ENCODE results near the gene ATP13A4.

Gene ATP13A4

DNA sequence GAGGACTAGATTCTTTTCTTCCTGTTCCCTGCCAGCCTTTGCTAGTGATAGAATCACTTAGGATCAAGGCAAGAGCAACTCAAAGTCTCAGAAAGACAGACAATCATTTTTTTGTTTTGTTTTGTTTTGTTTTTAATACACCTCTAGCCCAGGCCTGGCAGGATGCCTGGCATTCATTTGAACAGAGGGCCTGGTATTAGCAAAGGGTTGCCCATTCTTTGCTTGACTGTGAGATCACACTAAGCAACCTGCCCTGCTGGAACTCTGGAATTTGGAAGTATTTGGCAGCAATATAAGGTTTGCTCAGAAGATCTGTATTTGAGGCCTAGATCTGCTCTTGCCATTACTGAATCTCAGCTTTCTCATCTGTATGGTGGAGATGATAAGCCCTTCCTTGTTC lies 154.4 kb downstream of the ATP13A4 start:
- no peak for DNase-seq (ENCODE audit: low spot score)

DNA sequence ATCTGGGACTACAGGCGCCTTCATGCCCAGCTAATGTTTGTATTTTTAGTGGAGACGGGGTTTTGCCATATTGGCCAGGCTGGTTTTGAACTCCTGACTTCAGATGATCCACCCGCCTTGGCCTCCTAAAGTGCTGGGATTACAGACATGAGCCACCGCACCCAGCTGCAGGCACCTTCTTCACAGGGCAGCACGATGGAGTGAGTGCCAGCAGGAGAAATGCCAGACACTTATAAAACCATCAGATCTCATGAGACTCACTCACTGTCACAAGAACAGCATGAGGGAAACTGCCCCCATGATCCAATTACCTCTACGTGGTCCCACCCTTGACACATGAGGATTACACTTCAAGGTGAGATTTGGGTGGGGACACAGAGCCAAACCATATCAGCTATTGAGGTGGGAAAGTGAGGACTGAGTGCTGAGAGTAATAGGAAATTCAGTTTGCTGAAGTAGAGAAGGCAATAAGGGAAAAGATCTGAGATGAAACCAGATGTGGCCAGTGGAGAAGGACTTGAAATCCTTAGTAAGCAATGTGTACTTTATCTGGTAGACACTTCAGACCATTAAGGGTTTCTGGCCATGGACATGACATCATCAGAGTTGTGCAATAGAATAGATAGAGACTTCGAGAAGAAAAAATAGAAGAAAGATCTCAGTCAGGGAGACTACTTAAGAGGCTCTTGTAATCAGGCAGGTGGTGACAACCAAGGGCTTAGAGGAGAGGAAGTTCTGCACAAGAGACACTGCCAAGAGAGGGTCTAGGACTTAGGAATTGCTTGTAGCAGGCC lies 158.0 kb downstream of the ATP13A4 start:
- DNase-seq (ENCODE audit: low spot score) = no peak

DNA sequence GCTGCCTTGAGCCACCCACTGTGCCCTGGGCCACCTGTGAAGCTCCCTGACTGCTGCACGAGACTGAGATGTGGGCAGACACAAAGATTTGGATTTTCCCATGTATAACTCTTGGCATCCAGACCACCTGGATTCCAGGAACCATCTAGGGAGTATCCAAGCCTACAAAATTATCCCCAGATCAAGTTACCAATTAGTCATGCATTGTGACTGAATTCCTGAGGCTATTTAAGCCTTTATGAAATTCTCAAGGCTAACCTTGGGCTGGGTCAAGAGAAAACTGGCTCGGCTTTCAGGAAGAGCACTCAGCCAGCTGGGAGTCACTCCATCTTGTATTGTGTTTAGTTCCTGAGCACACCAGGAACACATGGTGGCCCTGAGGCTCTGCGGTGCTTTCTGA lies 162.8 kb downstream of the ATP13A4 start:
- no peak for DNase-seq (ENCODE audit: low spot score)

DNA sequence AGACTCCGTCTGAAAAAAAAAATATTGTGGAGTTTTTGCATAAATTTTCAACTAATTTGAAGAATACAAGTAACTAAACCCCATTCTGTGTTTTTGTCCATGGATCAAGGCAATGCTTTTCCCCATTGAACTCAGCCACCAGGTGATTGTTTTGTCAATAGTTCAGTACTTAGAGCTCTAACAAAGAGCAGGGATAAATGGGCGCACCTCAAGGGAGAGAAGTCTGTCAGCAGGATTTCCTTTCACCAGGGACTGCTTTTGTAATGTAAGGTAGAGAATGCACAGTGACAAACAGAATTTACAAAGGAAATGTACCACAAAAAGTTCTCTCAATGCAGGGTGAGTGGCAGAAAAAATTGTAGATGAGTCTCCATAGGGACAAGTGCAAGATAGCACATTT lies 165.4 kb downstream of the ATP13A4 start:
- DNase-seq (ENCODE audit: low spot score) = no peak

DNA sequence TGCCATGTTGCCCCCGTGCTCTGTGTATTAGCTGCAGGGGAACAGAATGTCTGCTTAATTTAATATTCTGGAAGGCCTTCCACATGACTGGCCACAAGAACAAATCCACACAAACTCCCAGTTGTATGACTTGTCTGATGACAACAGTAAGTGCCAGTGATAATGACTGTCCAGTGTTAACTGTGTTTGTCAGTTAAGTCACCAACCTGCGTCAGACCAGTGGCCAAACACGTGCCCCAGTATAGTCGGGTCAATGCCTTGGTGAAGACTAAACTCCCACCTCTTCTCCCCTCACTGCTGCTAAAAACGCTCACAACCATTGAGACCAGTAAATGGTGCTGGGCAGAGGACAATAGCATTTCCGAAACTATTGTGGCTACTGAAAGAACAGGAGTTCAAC lies 166.3 kb downstream of the ATP13A4 start:
- DNase-seq (ENCODE audit: low spot score) = no peak

DNA sequence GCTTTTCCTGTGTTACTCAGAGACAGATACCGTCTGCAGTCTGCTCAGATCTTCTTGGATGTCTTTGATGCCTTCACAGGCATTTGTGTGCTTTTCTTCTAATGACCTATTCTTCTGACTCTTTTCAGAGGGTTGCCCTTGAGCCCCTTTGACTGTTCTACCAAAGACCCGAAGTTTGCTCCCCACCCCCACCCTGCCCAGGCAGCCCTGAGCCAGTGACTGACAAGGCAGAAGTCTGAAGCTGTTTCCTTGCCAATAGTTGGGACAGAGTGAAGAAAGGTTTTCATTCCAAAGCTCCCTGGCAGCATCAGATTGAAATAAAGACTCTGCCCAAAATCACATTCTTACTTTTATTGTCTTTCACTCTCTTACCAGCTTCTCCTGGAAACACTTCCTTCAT lies 167.1 kb downstream of the ATP13A4 start:
- no peak for DNase-seq (ENCODE audit: low spot score)

DNA sequence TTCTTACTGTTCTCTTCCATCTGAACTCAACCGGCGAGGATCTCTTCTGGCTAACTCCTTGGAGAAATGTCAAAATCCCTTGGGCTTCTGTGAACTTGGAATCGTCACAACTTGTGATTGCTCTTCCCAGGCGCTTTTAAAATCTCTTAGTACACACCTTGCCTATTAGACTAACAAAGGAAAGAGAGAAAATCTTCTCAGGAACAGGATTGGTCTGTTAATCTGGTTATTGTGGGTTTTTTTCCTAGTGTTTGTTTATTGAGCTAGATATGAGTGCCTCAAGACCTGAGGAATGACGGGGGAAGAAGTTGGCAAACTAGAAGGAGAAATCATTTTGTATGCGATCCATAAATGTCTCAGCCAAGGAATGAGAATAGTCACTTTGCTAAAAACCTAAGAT lies 176.0 kb downstream of the ATP13A4 start, which contains the start of gene ATP13A5:
TSS of gene ATP13A5 (minus strand) at position 48 of the 400 bp plus-strand sequence. CDS start at position 20, 28 bp downstream.
- DNase-seq (ENCODE audit: low spot score) = no peak

DNA sequence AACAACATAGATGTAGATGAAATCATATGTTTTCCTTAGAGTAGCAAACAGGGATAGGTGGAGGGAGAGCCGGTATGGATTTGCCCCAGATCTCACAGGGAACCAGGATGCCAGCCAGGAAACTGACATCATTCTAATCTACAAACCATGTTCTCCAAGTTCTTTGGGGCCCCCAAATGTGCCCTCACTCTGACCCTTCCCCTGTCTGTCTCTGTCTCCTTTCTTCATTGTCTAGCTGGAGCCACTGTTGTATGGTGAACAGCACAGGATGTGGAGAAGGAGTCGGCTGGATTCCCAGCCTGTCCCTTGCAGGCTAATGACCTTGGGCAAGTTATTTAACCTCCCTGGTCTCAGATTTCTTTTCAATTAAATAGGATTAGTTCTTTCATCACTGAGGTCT lies 177.1 kb downstream of the ATP13A4 start:
- no peak for DNase-seq (ENCODE audit: low spot score)

DNA sequence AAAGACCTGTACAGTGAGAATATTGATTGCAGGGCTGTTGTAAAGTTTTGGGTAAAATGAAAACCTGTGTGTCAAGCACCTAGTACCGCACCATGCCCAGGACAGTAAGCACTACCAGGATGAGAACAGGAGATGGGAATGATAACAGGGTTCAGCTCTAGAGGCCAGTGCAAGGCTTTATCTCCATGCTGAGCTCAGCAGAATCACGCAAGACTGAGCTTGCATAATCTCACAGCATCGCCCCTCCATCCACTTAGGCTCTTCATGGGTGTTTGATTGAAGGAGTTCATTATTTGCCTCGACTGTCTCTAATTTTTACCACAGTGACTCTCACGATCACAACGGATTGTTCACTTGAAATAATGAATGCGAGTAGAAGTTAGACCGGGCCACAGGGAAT lies 179.1 kb downstream of the ATP13A4 start:
- DNase-seq (ENCODE audit: low spot score) = no peak

DNA sequence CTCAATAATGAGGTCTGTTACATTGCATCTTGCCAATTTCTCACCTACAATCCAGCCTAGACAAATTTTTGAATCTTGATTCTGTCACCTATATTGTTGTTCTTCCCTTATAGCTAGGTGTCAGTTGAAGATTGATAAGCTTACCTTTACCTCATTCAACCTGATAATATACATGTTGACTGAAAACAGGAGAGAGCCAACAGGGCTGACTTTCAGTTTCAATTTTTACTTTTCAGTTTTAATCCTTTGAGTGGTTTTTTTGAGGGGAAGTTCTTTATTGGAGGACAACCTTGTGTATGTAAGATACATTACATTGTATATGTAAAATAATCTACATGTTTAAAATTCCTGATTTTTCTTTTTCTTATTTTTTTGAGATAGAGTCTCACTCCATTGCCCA lies 181.9 kb downstream of the ATP13A4 start:
- no peak for DNase-seq (ENCODE audit: low spot score)

DNA sequence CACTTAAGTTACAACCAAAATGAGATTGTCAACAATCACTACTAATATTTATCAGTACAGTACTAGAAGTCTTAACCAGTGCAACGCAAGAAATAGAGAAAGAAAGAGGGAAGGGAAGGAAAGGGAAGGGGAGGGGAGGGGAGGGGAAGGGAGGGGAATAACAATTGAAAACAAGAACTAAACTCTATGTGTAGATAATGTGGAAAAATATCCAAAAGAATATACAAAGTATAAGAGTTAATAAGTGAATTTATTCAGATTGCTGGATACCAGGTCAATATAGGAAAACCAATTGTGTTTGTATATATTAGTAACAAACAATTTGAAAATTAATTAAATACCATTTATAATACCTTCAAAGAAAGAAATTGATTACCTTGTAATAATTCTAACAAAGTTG lies 186.8 kb downstream of the ATP13A4 start:
- no peak for DNase-seq (ENCODE audit: low spot score)

DNA sequence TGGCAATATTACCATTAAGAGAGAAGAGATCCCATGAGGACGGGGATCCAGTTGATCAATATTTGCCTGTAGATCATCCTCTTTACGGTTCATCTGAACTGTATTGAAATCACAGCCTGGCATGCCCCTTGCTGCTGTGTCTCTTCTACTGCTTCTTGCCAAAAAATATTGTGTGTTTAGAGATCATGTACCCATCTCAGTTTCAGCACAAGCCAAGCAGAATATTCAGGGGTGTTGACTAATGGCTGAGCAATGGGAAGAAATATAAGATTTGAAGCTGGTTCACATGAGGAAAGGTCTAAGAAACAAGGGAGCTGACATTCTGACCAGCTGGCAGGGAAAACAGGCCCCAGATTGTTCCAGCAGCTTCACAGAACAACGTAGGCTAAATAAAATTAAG lies 197.4 kb downstream of the ATP13A4 start:
- no peak for DNase-seq (ENCODE audit: low spot score)

DNA sequence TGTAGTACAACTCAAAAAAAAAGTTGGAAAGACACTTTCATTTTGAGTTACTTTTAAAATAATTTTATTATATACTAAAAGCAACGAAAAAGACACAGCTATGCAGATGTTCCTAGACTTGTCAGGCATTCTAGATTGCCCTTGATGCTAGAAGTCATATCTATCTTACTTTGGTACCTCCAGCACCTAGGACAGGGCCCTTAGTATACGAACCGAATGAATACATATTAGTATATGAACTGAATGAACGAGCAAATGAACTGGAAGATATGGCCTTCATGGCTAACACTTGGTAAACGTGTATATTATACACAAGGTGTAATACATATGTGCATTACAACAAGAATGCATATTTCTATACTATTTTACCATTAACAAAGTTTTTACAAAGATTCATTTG lies 200.3 kb downstream of the ATP13A4 start:
- no peak for DNase-seq (ENCODE audit: low spot score)
